IPS-18a (cell line): ENCODE data around the gene B3GNT9.

Experiments used
- H3K27ac ChIP-seq: one replicate; pipeline ENCODE4 v1.5.1; 2013; ENCODE audit warnings: low read length
- H3K27me3 ChIP-seq: one replicate; pipeline ENCODE4 v1.6.1; 2013; ENCODE audit warnings: mild to moderate bottlenecking, low read length; ENCODE audit not compliant: control insufficient read depth, insufficient read depth
- H3K36me3 ChIP-seq: one replicate; pipeline ENCODE4 v1.6.1; 2013; ENCODE audit warnings: low read depth, low read length; ENCODE audit not compliant: control insufficient read depth
- H3K4me1 ChIP-seq: one replicate; pipeline ENCODE4 v1.6.1; 2013; ENCODE audit warnings: low read depth, low read length; ENCODE audit not compliant: control insufficient read depth
- H3K4me3 ChIP-seq: one replicate; pipeline ENCODE4 v1.5.1; 2013; ENCODE audit warnings: low read length
- H3K9ac ChIP-seq: one replicate; pipeline ENCODE4 v1.6.1; 2013; ENCODE audit warnings: mild to moderate bottlenecking, low read length, moderate library complexity
- H3K9me3 ChIP-seq: one replicate; pipeline ENCODE4 v1.6.1; 2013; ENCODE audit warnings: low read depth, low read length; ENCODE audit not compliant: control insufficient read depth

B3GNT9 gene, protein sequence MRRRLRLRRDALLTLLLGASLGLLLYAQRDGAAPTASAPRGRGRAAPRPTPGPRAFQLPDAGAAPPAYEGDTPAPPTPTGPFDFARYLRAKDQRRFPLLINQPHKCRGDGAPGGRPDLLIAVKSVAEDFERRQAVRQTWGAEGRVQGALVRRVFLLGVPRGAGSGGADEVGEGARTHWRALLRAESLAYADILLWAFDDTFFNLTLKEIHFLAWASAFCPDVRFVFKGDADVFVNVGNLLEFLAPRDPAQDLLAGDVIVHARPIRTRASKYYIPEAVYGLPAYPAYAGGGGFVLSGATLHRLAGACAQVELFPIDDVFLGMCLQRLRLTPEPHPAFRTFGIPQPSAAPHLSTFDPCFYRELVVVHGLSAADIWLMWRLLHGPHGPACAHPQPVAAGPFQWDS

DNA sequence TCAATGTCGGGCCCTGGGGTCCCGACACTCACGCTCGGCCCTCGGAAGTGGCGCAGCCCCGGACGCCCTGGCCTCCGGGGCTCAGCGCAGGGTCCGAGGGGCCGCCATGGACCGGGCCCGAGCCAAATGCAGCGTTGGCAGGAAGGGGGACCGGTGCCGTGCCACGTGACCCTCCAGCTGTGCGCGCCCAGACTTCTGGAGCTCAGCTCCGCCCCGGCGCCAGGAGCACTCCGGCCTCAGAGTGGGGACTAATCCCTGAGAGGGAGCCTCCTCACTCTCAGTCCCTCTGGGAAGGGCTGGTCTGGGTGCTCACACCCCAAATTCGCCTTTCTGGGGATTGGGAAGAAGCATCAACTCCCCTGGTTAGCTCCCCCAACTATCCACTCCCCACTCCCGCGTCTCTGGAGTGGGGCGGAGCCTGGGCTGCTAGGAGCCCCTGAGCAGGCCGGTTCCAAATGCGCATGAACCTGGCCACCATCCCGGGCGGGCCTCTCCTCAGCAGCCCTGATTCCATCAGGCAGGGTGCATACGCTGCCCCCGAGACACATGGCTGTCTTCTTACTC lies at the start of gene B3GNT9:
Gene B3GNT9, minus strand, starts transcription at position 166 of the 564 bp plus-strand sequence. CDS start 513 bp downstream, outside the sequence.
- H3K27me3 ChIP-seq: peaks cover 72% of the 10 kb centered on the region
- peaks cover 10% of the 10 kb centered on the region for H3K36me3 ChIP-seq
- H3K9ac ChIP-seq: no peak within 1 kb of the TSS
- no peak within 1 kb of the TSS for H3K27ac ChIP-seq
- H3K4me1 ChIP-seq: no peaks in the 10 kb centered on the region
- H3K9me3 ChIP-seq: no peaks in the 10 kb centered on the region
- H3K4me3 ChIP-seq: peak within 1 kb of the TSS; percentile 70

DNA sequence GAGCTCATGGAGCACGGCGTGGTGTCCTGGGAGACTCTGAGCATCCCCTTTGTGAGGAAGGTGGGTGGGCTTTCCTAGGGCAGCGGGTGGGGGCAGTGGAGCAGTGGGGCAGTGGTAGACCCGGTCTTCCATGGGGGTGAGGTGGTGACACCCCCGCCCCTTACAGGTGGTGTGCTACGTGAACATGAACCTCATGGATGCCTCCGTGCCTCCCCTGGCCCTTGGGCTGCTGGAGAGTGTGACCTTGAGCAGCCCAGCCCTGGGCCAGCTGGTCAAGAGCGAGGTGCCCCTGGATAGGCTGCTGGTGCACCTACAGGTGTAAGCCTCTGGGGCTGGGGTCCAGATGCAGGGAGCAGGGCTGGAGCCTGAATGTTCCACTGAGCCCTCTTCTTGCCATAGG lies 49.7 kb upstream of the B3GNT9 start:
- peaks cover 36% of the 10 kb centered on the region for H3K36me3 ChIP-seq
- no peak overlapping the region for H3K9ac ChIP-seq
- H3K9me3 ChIP-seq: no peaks in the 10 kb centered on the region
- H3K4me1 ChIP-seq: no peaks in the 10 kb centered on the region
- H3K27me3 ChIP-seq: no peaks in the 10 kb centered on the region
- H3K27ac ChIP-seq: no peak overlapping the region
- H3K4me3 ChIP-seq: no peak overlapping the region

DNA sequence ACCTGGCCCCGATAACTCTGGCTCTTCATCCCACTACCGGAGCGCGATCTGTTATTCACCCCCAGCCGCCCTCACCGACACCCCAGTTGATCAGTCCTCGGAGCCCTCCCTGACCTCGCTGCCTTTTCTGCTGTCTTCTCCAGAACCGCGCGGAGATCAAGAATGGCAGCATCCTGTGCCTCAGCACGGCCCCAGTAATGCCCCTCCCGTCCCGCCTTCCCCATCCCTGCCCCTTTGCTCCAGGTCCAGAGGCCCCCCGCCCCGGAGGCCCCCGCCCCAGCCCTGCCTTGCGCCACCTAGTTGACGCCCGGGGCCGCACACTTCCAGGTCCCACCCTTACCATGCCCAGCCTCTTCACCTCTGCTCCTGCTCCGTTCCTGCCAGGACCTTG lies 49.0 kb upstream of the B3GNT9 start:
- H3K9me3 ChIP-seq: no peaks in the 10 kb centered on the region
- H3K27ac ChIP-seq: no peak overlapping the region
- H3K36me3 ChIP-seq: peaks cover 43% of the 10 kb centered on the region
- H3K9ac ChIP-seq: no peak overlapping the region
- peak overlapping the region; percentile 21 for H3K4me3 ChIP-seq
- no peaks in the 10 kb centered on the region for H3K4me1 ChIP-seq
- H3K27me3 ChIP-seq: no peaks in the 10 kb centered on the region

DNA sequence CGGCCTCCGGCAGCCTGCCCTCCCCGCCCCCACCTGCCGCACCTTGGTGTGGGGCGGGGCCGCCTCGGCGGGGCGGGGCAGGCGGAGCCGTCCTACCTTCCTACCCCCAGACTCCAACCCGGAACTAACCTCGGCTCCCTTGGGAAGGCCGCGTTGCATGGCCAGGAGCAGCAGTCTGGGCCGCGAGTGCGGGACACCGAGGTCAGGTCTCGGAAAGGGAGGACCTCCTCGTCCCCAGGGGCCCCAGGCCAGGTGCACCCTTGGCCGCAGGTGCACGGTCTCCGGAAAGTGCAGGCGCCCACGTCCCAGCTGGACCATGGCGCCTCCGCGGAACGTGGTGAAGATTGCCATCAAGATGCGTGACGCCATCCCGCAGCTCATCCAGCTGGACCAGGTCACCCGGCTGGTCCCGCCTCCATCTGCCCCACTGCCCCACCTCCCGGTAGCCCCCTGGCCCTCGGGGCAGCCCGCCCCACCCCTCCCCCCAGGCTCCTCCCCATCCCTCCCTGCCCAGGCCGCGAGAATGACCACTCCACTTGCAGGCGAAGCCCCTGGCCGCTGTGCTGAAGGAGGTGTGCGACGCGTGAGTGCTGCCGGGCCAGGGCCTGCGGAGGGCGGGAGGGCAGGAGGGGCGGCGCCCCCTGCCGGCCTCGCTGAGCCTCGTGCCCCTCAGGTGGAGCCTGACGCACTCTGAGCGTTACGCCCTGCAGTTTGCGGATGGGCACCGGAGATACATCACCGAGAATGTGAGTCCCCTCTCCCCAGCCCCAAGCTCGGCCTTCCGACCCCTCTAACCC lies 48.4 kb upstream of the B3GNT9 start, which contains the start of gene ELMO3:
Gene ELMO3, plus strand, starts transcription at position 121 of the 797 bp plus-strand sequence. Its CDS starts 196 bp downstream, at position 317.
- H3K36me3 ChIP-seq: peaks cover 48% of the 10 kb centered on the region
- no peak within 1 kb of the TSS for H3K9ac ChIP-seq
- H3K4me3 ChIP-seq: peak within 1 kb of the TSS; percentile 21
- H3K9me3 ChIP-seq: no peaks in the 10 kb centered on the region
- H3K27ac ChIP-seq: no peak within 1 kb of the TSS
- H3K27me3 ChIP-seq: no peaks in the 10 kb centered on the region
- H3K4me1 ChIP-seq: no peaks in the 10 kb centered on the region

DNA sequence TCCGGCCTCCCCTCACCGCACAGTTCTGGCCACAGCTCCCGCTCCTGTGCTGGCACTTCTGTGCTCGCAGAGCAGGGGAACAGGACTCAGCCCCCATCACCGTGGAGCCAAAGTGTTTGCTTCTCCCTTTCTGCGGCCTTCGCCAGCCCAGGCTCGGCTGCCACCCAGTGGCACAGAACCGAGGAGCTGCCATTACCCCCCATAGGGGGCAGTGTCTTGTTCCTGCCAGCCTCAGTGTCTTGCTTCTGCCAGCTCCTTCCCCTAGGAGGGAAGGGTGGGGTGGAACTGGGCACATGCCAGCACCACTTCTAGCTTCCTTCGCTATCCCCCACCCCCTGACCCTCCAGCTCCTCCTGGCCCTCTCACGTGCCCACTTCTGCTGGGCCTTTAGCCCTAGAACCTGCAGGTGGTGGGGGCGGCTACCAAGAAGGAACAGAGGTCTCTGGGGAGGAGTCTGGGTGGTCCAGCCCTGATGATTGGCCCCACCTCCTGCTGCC lies 47.5 kb upstream of the B3GNT9 start:
- Histone ChIP-seq H3K9me3 (no peaks in the 10 kb centered on the region), H3K27ac (no peak overlapping the region), H3K4me3 (no peak overlapping the region), H3K4me1 (no peaks in the 10 kb centered on the region), H3K9ac (no peak overlapping the region), H3K36me3 (peaks cover 45% of the 10 kb centered on the region), H3K27me3 (no peaks in the 10 kb centered on the region)

DNA sequence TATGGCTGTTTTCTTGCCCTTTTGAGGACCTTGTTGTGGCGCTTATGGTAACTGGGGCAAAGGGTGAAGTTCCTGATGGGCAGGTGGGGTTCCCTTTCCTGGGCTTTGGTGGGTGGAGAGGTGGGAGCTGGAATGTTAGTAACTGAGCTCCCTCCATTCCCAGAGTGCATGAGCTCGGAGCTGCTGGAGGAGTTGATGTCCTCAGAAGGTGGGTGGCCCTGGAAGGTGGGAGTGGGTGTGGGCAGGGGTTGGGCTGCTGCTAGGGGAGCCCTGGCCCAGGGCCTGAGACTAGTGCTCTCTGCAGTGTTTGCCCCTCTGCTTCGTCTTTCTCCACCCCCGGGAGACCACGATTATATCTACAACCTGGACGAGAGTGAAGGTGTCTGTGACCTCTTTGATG lies 46.9 kb upstream of the B3GNT9 start:
- Histone ChIP-seq H3K27me3 (no peaks in the 10 kb centered on the region), H3K36me3 (peaks cover 45% of the 10 kb centered on the region), H3K27ac (no peak overlapping the region), H3K4me1 (peaks cover 4% of the 10 kb centered on the region), H3K4me3 (no peak overlapping the region), H3K9ac (no peak overlapping the region), H3K9me3 (no peaks in the 10 kb centered on the region)

DNA sequence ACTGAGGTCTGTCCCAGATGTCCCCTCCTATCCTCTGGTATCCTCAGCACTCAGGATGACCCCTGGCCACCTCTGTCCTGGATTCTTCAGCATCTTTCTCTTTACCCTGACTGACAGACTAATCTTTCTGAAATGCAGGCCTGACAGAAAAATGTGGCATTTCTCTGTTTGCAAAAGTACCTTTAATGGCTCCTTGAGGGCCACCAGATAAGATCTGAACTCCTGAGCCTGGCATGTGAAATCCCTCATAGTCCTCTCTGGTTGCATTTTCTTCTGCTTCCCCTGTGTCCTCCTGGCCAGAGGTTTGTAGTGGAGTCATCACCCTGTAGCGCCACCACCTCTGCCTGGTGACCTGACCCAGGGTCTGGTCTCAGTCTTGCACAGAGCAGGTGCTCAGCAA lies 46.1 kb upstream of the B3GNT9 start:
- no peak overlapping the region for H3K4me3 ChIP-seq
- H3K4me1 ChIP-seq: peaks cover 5% of the 10 kb centered on the region
- H3K36me3 ChIP-seq: peaks cover 45% of the 10 kb centered on the region
- no peaks in the 10 kb centered on the region for H3K27me3 ChIP-seq
- H3K9me3 ChIP-seq: no peaks in the 10 kb centered on the region
- no peak overlapping the region for H3K9ac ChIP-seq
- H3K27ac ChIP-seq: no peak overlapping the region

DNA sequence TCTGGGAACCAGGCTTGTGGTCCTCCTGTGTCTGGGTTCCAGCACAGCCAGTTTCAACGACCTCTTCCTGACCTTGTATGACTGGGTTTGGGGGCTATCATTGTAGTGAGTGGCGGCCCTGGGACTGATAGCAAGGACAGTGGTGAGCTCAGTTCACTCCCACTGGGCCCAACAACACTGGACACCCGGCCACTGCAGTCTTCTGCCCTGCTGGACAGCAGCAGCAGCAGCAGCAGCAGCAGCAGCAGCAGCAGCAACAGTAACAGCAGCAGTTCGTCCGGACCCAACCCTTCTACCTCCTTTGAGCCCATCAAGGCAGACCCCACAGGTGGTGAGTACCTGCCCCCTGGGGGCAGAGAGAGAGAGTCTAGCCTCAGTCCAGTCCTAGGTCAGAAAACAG lies 44.9 kb upstream of the B3GNT9 start:
- Histone ChIP-seq H3K4me3 (no peak overlapping the region), H3K9ac (no peak overlapping the region), H3K9me3 (no peaks in the 10 kb centered on the region), H3K4me1 (peaks cover 5% of the 10 kb centered on the region), H3K27ac (no peak overlapping the region), H3K27me3 (no peaks in the 10 kb centered on the region), H3K36me3 (peaks cover 40% of the 10 kb centered on the region)

DNA sequence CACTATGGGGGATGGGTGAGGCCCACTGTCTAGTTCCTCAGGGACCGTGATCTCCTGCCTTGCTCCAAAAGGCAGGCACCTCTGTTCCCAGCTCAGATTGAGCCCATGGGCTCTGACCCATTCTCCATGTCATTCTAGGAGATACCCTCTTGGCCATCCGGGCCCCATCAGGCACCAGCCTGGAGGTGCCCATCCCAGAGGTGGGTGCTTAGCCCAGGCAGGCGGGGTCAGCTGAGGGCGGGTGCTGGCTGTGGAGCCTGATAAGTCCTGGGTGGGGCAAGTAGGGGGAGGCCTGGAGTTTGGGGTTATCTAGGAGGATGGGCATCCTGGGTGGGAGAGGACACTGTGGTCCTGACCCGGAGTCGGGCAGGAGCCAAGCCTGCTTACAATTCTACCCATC lies 43.5 kb upstream of the B3GNT9 start:
- H3K27ac ChIP-seq: no peak overlapping the region
- H3K27me3 ChIP-seq: no peaks in the 10 kb centered on the region
- H3K9me3 ChIP-seq: no peaks in the 10 kb centered on the region
- H3K9ac ChIP-seq: no peak overlapping the region
- peaks cover 40% of the 10 kb centered on the region for H3K36me3 ChIP-seq
- H3K4me1 ChIP-seq: peaks cover 5% of the 10 kb centered on the region
- no peak overlapping the region for H3K4me3 ChIP-seq

DNA sequence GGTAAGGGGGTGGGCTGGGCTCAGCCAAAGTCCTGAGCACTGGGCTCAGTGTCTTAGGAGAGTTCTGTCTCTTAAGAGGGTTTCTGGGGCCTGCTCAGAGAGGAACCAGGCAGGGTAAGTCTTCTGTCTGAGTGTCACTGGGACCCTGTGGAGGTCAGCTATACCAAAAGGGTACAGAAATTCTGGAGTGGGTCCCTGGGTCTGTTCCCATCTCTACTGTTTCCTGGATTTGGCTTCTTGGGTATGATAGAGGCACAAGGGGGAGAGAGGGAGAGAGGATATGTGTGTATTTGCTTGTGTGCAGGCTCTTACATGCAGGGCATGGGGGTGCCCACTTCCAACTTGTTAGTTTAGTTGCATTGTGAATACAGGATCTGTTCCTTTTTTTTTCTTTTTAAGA lies 42.7 kb upstream of the B3GNT9 start:
- Histone ChIP-seq H3K4me1 (peaks cover 5% of the 10 kb centered on the region), H3K9ac (no peak overlapping the region), H3K27me3 (no peaks in the 10 kb centered on the region), H3K4me3 (no peak overlapping the region), H3K27ac (no peak overlapping the region), H3K9me3 (no peaks in the 10 kb centered on the region), H3K36me3 (peaks cover 40% of the 10 kb centered on the region)

DNA sequence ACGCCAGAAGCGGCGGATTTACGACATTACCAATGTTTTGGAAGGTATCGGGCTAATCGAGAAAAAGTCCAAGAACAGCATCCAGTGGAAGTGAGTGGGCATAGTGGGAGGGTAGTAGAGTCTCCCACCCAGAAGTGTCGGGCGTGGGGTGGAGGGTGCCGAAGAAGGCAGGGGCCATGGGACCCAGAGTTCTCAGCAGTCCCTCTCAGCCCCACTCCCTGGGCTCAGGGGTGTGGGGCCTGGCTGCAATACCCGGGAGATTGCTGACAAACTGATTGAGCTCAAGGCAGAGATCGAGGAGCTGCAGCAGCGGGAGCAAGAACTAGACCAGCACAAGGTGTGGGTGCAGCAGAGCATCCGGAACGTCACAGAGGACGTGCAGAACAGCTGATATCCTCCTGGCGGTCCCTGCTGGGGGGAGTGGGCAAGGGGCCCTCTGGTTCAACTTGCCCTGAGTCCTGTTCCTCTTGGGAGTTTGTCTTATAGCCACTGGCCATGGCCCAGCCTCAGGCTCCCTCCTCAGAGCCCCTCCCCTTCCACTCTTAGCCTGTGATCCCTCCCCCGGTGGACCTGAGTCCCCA lies 42.1 kb upstream of the B3GNT9 start:
- peak overlapping the region; percentile 91 for H3K4me3 ChIP-seq
- no peak overlapping the region for H3K27ac ChIP-seq
- H3K9me3 ChIP-seq: no peaks in the 10 kb centered on the region
- peak overlapping the region; percentile 86 for H3K9ac ChIP-seq
- peaks cover 5% of the 10 kb centered on the region for H3K4me1 ChIP-seq
- peaks cover 40% of the 10 kb centered on the region for H3K36me3 ChIP-seq
- no peaks in the 10 kb centered on the region for H3K27me3 ChIP-seq
